H9 (cell line): ENCODE data around the gene HLF. TPM values are rescaled to one million over a fixed set of nuclear protein-coding genes. Genes with fewer than 3 reads are reported as not detected.

Experiments
- DNase-seq: peaks from one replicate; pipeline ENCODE4 v3.0.0-alpha.2; 2017
- H2AFZ ChIP-seq: one replicate; pipeline ENCODE4 v1.6.1; 2013; ENCODE audit warnings: mild to moderate bottlenecking, low read length, control low read depth, moderate library complexity
- H2AK5ac ChIP-seq: 2 replicates; pipeline ENCODE4 v1.6.1; 2013; ENCODE audit warnings: low read length, control low read depth, mixed read lengths; ENCODE audit not compliant: insufficient read length
- H2BK120ac ChIP-seq: one replicate; pipeline ENCODE4 v1.6.1; 2013; ENCODE audit warnings: low read depth, mild to moderate bottlenecking, low read length, control low read depth, inconsistent platforms; ENCODE audit not compliant: poor library complexity, severe bottlenecking
- H2BK12ac ChIP-seq: 2 replicates; pipeline ENCODE4 v1.6.1; 2013; ENCODE audit warnings: low read length, control low read depth, mixed read lengths, low read depth; ENCODE audit not compliant: insufficient read length
- H2BK15ac ChIP-seq: 2 replicates; pipeline ENCODE4 v1.6.1; 2013; ENCODE audit warnings: low read depth, low read length, control low read depth
- H2BK20ac ChIP-seq: one replicate; pipeline ENCODE4 v1.6.1; 2013; ENCODE audit warnings: low read depth, mild to moderate bottlenecking, low read length, control low read depth, inconsistent platforms; ENCODE audit not compliant: poor library complexity, severe bottlenecking
- H2BK5ac ChIP-seq: 2 replicates; pipeline ENCODE4 v1.6.1; 2013; ENCODE audit warnings: low read length, control low read depth, mixed read lengths; ENCODE audit not compliant: insufficient read length
- H3K14ac ChIP-seq: 2 replicates; pipeline ENCODE4 v1.6.1; 2013; ENCODE audit warnings: low read length, control low read depth; ENCODE audit not compliant: insufficient read depth
- H3K18ac ChIP-seq: 2 replicates; pipeline ENCODE4 v1.6.1; 2013; ENCODE audit warnings: low read depth, mild to moderate bottlenecking, mixed read lengths, low read length, control low read depth; ENCODE audit not compliant: insufficient read length
- H3K23ac ChIP-seq: 2 replicates; pipeline ENCODE4 v1.6.1; 2013; ENCODE audit warnings: low read length, control low read depth, mixed read lengths, low read depth; ENCODE audit not compliant: insufficient read length
- H3K23me2 ChIP-seq: 2 replicates; pipeline ENCODE4 v1.6.1; 2013; ENCODE audit warnings: low read depth, mild to moderate bottlenecking, mixed read lengths, low read length, control low read depth; ENCODE audit not compliant: insufficient read length, poor library complexity, severe bottlenecking
- H3K27ac ChIP-seq: 2 replicates; pipeline ENCODE4 v1.5.1; 2013; ENCODE audit warnings: low read length, control low read depth, mixed read lengths, low read depth; ENCODE audit not compliant: insufficient read length
- H3K27me3 ChIP-seq: 2 replicates; pipeline ENCODE4 v1.6.1; 2013; ENCODE audit warnings: low read length, control low read depth, inconsistent platforms; ENCODE audit not compliant: insufficient read depth
- H3K4ac ChIP-seq: 2 replicates; pipeline ENCODE4 v1.6.1; 2013; ENCODE audit warnings: low read depth, mild to moderate bottlenecking, control low read depth, inconsistent platforms, low read length, moderate library complexity
- H3K4me1 ChIP-seq: 2 replicates; pipeline ENCODE4 v1.6.1; 2013; ENCODE audit warnings: low read length, control low read depth, inconsistent platforms; ENCODE audit not compliant: insufficient read depth
- H3K4me2 ChIP-seq: 2 replicates; pipeline ENCODE4 v1.6.1; 2013; ENCODE audit warnings: low read length, control low read depth, mixed read lengths; ENCODE audit not compliant: insufficient read length, insufficient read depth
- H3K56ac ChIP-seq: 2 replicates; pipeline ENCODE4 v1.6.1; 2013; ENCODE audit warnings: low read depth, mild to moderate bottlenecking, mixed read lengths, low read length, control low read depth; ENCODE audit not compliant: insufficient read length
- H3K79me1 ChIP-seq: 2 replicates; pipeline ENCODE4 v1.6.1; 2013; ENCODE audit warnings: low read depth, mild to moderate bottlenecking, moderate library complexity, low read length, control low read depth, inconsistent platforms; ENCODE audit not compliant: insufficient read depth, poor library complexity, severe bottlenecking
- H3K79me2 ChIP-seq: 2 replicates; pipeline ENCODE4 v1.6.1; 2013; ENCODE audit warnings: low read length, control low read depth, inconsistent platforms; ENCODE audit not compliant: insufficient read depth
- H3K9ac ChIP-seq: 2 replicates; pipeline ENCODE4 v1.6.1; 2013; ENCODE audit warnings: low read length, control low read depth, mixed read lengths; ENCODE audit not compliant: insufficient read length; ENCODE audit errors: extremely low read depth
- H3K9me3 ChIP-seq: one replicate; pipeline ENCODE4 v1.6.1; 2013; ENCODE audit warnings: low read depth, low read length, inconsistent platforms; ENCODE audit not compliant: control insufficient read depth
- H3T11ph ChIP-seq: one replicate; pipeline ENCODE4 v1.6.1; 2013; ENCODE audit warnings: mild to moderate bottlenecking, low read length, control low read depth, inconsistent platforms
- H4K20me1 ChIP-seq: one replicate; pipeline ENCODE4 v1.6.1; 2013; ENCODE audit not compliant: control insufficient read depth, insufficient read length, insufficient read depth
- H4K5ac ChIP-seq: 2 replicates; pipeline ENCODE4 v1.6.1; 2013; ENCODE audit warnings: low read depth, mild to moderate bottlenecking, mixed read lengths, low read length, control low read depth; ENCODE audit not compliant: insufficient read length
- H4K8ac ChIP-seq: replicated peaks from 2 replicates; pipeline ENCODE4 v1.6.1; 2013; ENCODE audit warnings: low read length, control low read depth, mixed read lengths, low read depth; ENCODE audit not compliant: insufficient read length
- H4K91ac ChIP-seq: 2 replicates; pipeline ENCODE4 v1.6.1; 2013; ENCODE audit warnings: low read depth, mild to moderate bottlenecking, moderate library complexity, mixed read lengths, low read length, control low read depth; ENCODE audit not compliant: insufficient read length
- H3K27ac Mint-ChIP-seq, 3 experiments: 2 replicates in 2 of 3; 3 replicates in 1 of 3; pipeline ENCODE4 v1.8.0; 2020 to 2021; ENCODE audit warnings: mixed read lengths in 3 of 3, mild to moderate bottlenecking in 1 of 3, moderate library complexity in 1 of 3
- H3K27me3 Mint-ChIP-seq: 2 replicates; pipeline ENCODE4 v1.8.0; 2021; ENCODE audit warnings: low read depth, mild to moderate bottlenecking, moderate library complexity, mixed read lengths
- H3K36me3 Mint-ChIP-seq, 3 experiments: 2 replicates in 2 of 3; 3 replicates in 1 of 3; pipeline ENCODE4 v1.8.0; 2020 to 2021; ENCODE audit warnings: low read depth in 3 of 3, mixed read lengths in 3 of 3; ENCODE audit not compliant: insufficient read depth in 1 of 3
- H3K4me1 Mint-ChIP-seq, 2 experiments: 2 replicates each; pipeline ENCODE4 v1.8.0; 2020; ENCODE audit warnings: mixed read lengths in 2 of 2
- H3K4me3 Mint-ChIP-seq, 2 experiments: 2 replicates in 1 of 2; 3 replicates in 1 of 2; pipeline ENCODE4 v1.8.0; 2020 to 2021; ENCODE audit warnings: mild to moderate bottlenecking in 2 of 2, mixed read lengths in 2 of 2, moderate library complexity in 1 of 2
- H3K9me3 Mint-ChIP-seq, 2 experiments: 2 replicates in 1 of 2; 3 replicates in 1 of 2; pipeline ENCODE4 v1.8.0; 2020; ENCODE audit warnings: mild to moderate bottlenecking in 2 of 2, mixed read lengths in 2 of 2, moderate library complexity in 1 of 2
- CTCF ChIP-seq: fragments of 200-600 bp; sonication (generic); conservative IDR thresholded peaks from 3 replicates; pipeline ENCODE4 v1.8.0; 2021; ENCODE audit warnings: antibody characterized with exemption, mild to moderate bottlenecking
- WGBS: extraction: QIAGEN DNeasy Blood & Tissue Kit; methylation state at CpG from one replicate; pipeline ENCODE4 v1.1.7; 2013; ENCODE audit warnings: missing lambda C conversion rate, low lambda C conversion rate, mixed read lengths; ENCODE audit not compliant: insufficient read length; ENCODE audit errors: extremely low coverage; 5-methylcytosine and 5-hydroxymethylcytosine counted together
- total RNA-seq: library from RNA; stranded (reverse); gene quantifications from 2 replicates; pipeline ENCODE4 v1.2.1, GENCODE V29; 2021

Gene HLF
- total RNA-seq, 1 experiment from 2014 or later = 0.17 TPM

GRCh38 chr17:55299890-55300289, 35.1 kb downstream of the HLF start:
- Histone ChIP-seq H3K4me1 (no peaks in the 10 kb centered on the region), H2BK15ac (no peak overlapping the region), H2AFZ (no peak overlapping the region), H2BK20ac (no peak overlapping the region), H3K9ac (no peak overlapping the region), H3K56ac (no peak overlapping the region), H4K20me1 (no peaks in the 10 kb centered on the region), H3K18ac (no peak overlapping the region), H3K14ac (no peak overlapping the region), H3T11ph (no peak overlapping the region), H3K27ac (no peak overlapping the region), H3K23me2 (no peaks in the 10 kb centered on the region), H2AK5ac (no peak overlapping the region), H2BK5ac (no peak overlapping the region), H3K79me1 (no peaks in the 10 kb centered on the region), H3K4ac (no peak overlapping the region), H2BK120ac (no peak overlapping the region), H3K27me3 (no peaks in the 10 kb centered on the region), H3K4me2 (no peak overlapping the region), H3K23ac (no peak overlapping the region), H4K5ac (no peak overlapping the region), H3K79me2 (no peaks in the 10 kb centered on the region), H3K9me3 (no peaks in the 10 kb centered on the region), H2BK12ac (no peak overlapping the region), H4K8ac (no peak overlapping the region), H4K91ac (no peak overlapping the region)
- no peaks in the 10 kb centered on the region for H3K9me3 Mint-ChIP-seq
- H3K4me1 Mint-ChIP-seq = peaks cover 5 to 6% of the 10 kb centered on the region in 2 experiments; a peak in 2 of 4 replicates
- WGBS = no CpG with 5 or more reads among the region's 4 CpGs
- no peaks in the 10 kb centered on the region; the same call in 1 of the 2 replicates for H3K27me3 Mint-ChIP-seq
- no peak for TF ChIP-seq CTCF
- H3K27ac Mint-ChIP-seq = no peak overlapping the region
- no peak overlapping the region for H3K4me3 Mint-ChIP-seq
- DNase-seq = no peak
- no peaks in the 10 kb centered on the region for H3K36me3 Mint-ChIP-seq
